ENCODE measurements around the gene PLEKHG7. TPM values are rescaled to one million over a fixed set of nuclear protein-coding genes. Genes with fewer than 3 reads are reported as not detected.
"Not testable (repeated sequence)": the region's sequence is repeated elsewhere in the genome, so short reads cannot be mapped to it uniquely, and the experiment has no call there.

The PLEKHG7 gene, protein sequence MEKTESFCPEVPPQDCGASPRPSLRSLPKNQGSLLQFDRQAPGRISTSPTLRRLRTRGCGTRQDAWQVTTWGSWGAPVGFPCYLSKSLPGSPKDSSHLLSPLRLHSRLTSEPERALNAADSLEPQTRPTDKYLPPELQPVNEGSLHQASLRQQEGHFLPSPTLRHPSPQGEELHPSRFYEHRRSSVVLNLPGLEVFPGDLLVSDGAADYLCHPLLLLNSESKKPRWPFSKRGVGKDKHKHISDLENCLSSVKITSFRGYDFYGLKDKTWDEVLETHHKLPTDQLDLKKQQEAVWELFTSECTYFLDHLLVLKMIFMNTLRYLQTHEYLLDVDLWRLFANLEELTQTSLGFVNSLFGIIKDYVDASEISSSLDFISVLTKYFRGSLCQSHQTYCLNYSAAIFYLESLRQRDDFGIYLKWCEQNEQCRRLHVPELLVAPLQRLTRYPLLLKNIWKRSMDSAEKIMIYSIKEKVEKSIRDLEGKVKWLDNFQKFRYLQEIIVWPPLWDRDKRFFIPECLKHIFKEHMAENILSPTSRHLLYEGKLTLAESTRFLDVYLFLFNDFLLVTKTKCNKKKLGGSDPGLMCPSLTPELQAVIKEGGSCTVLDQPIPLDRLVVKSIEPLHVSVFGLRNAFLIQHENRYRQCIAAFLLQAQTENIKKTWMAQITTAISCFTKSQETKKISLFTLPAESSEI
- total RNA-seq: not detected
- long read RNA-seq: 0 reads

DNA sequence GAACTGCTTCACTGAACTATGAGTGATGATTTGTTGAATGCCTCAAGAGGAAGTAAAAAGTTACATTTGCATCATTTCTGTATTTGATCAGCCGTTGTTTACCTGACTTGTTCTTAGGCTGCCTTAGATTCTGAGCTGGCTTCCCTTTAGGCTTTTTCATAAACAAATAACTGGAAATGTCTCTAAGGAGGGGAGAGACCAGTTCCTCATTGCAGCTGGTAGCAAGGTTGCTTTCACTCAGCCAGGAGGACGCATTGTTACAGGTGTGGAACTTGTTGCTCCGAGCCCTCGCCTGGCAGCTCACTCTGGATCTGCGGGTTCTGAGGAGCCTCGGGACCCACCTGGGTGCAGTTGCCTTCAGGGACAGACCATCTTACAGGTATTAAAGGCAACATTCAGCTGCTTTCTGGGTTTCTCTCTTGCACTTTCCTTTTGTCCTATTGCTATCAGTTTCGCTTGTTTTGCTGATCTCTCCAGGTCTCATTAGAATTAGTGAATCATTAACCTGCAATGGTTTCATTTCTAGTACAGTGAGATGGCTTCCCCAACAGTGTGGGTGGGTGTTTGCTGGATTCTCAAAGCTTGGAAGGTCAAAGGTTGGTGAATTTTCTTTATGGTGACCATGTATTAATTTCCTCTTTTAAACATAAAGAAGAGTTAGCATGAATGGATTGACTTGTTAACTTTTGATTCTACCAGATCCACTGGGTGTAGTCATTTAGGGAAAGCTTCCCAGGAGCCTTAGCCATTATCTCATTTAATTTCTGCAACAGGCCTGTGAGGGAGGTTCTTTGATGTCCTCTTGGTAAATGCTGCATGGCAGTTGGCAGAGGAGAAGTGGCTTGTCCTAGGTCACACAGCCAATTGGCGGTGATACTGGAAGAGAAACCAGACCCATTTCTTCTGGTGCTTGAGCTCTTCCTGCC lies at the start of gene PLEKHG7:
Gene PLEKHG7, plus strand, starts transcription at position 236 of the 926 bp plus-strand sequence. CDS start 3,643 bp downstream, outside the sequence.
- no peak for ATAC-seq
- intact Hi-C loops (cut with micrococcal nuclease): no loop called here
- no peak for DNase-seq

GRCh38 chr12:92654256-92654655 lies 48.5 kb upstream of the PLEKHG7 start:
- intact Hi-C loops (cut with micrococcal nuclease): loop anchor here (5.0 kb wide), 1 partner anchor 1272 kb away; no protein-coding TSS in a partner anchor
- ATAC-seq: not testable (repeated sequence)

DNA sequence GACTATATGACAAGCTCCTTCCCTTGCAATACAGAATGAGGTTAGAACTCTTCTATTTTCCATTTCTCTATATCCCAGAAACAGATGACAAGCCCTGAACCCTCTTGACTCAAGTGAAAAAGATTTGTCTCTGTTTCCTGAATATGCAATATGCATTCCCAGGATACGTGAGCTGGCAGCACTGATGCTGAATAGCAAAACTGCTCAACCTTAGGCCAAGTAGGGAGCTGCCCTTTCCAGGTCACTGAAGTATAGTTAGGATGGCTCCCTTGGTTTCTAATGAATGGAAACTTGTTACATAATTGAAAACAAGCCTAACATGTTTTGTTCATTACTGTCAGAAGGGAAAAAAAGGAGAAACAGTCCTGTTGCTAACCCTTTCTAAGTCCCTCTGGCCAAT lies 47.9 kb upstream of the PLEKHG7 start:
- intact Hi-C loops (cut with micrococcal nuclease): loop anchor here (5.0 kb wide), 1 partner anchor 1273 kb away; no protein-coding TSS in a partner anchor
- DNase-seq (no peak), ATAC-seq (no peak)

More at GRCh38 chr12:92654256-92654655, 48.5 kb upstream of the PLEKHG7 start:
- not testable (repeated sequence) for DNase-seq

- intact Hi-C loops (cut with micrococcal nuclease): no loop called here
Measured at GRCh38 chr12:92656911-92657310, 45.9 kb upstream of the PLEKHG7 start.

DNA sequence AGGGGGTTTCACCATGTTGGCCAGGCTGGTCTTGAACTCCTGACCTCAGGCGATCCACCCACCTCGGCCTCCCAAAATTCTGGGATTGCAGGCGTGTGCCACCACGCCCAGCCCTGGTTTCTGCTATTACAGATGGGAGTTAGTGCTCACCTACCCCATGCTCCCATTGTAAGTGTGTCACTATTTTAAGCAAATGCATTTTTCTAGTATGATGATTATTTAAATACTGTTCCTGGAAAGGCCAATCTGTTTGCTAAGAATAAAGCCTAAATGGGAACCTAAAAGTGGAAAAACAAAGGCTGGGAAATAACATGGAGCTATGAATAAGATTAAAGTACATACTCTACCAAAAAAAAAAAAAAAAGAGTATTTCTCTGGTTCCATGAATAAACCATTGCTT lies 45.0 kb upstream of the PLEKHG7 start:
- no peak for DNase-seq
- intact Hi-C loops (cut with micrococcal nuclease): no loop called here
- no peak for ATAC-seq

More at GRCh38 chr12:92656911-92657310, 45.9 kb upstream of the PLEKHG7 start:
- no peak for ATAC-seq
- DNase-seq: no peak

DNA sequence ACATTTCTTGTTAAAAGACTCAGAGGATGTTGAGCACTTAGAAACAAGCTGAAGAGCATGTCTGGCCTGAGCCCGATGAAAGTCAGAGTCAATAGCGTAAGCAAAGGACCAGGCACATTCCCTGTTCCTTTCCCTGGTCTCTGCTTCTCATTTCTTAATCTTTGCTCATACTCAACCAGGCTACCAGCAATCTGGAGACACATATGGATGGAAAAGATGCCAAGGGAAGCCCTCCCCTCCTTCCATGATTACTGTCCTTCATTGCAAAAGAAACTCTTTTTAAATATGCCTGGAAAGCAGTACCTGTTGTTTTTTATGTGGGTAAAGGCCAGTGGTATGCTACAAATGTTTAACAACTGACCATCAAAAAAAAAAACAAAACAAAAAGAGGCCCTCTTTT lies 44.2 kb upstream of the PLEKHG7 start:
- intact Hi-C loops (cut with micrococcal nuclease): no loop called here
- no peak for DNase-seq
- ATAC-seq: no peak

GRCh38 chr12:92661269-92661668 lies 41.5 kb upstream of the PLEKHG7 start:
- intact Hi-C loops (cut with micrococcal nuclease): no loop called here
- no peak for ATAC-seq
- DNase-seq: no peak

GRCh38 chr12:92665496-92665895 lies 37.3 kb upstream of the PLEKHG7 start:
- intact Hi-C loops (cut with micrococcal nuclease): no loop called here
- ATAC-seq (no peak), DNase-seq (no peak)

- intact Hi-C loops (cut with micrococcal nuclease): no loop called here
- DNase-seq (no peak), ATAC-seq (no peak)
Measured at GRCh38 chr12:92668739-92669138, 34.0 kb upstream of the PLEKHG7 start.

DNA sequence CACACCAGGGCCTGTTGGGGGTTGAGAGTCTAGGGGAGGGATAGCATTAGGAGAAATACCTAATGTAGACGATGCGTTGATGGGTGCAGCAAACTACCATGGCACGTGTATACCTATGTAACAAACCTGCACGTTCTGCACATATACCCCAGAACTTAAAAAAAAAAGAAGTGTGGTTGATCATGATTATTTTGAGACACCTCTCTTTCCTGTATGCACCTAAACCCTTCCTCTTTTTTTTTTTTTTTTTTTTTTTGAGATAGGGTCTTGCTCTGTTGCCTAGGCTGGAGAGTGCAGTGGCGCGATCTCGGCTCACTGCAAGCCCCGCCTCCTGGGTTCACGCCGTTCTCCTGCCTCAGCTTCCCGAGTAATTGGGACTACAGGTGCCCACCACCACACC lies 31.3 kb upstream of the PLEKHG7 start:
- ATAC-seq; intact Hi-C loops (cut with micrococcal nuclease); DNase-seq: not testable (repeated sequence)

DNA sequence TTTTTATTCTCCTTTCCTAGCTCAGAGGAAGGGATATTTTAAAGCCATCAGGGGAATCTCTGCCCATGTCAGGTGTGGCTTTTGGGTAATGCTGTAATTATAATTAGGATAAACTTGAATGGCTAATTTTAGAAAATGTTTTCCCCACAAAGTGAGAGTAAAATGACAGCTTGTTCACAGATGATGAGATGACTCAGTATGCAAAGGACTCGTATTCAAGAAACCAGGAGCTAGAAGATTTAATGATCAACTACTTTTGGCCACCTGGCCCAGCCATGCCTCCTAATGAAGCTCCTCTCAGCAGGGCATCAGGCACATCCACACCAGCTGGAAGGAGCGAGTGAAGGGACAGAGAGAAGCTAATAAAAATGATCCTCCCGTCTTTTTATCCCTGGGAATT lies 29.0 kb upstream of the PLEKHG7 start:
- ATAC-seq (no peak), DNase-seq (no peak)
- intact Hi-C loops (cut with micrococcal nuclease): no loop called here

DNA sequence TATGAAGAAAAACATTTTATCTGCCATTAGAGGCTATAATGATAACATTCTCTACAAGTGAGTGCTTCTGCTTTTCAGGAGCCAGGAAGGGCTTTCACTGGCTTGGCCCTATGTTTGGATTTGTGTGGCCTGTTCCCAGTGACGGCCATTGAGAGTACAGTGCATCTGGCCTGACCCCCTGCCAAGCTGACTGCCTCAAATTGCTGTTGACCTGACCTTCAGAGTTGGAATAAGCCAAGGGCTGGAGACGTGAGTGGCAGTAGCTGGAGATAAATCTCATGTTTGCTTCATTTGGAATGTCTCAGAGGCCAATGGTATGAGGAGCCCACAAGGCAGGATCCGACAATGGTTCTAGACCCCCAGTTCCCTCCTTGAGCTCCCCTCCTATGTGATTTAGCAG lies 28.3 kb upstream of the PLEKHG7 start:
- ATAC-seq (peak; percentile 56), DNase-seq (no peak)
- intact Hi-C loops (cut with micrococcal nuclease): no loop called here

DNA sequence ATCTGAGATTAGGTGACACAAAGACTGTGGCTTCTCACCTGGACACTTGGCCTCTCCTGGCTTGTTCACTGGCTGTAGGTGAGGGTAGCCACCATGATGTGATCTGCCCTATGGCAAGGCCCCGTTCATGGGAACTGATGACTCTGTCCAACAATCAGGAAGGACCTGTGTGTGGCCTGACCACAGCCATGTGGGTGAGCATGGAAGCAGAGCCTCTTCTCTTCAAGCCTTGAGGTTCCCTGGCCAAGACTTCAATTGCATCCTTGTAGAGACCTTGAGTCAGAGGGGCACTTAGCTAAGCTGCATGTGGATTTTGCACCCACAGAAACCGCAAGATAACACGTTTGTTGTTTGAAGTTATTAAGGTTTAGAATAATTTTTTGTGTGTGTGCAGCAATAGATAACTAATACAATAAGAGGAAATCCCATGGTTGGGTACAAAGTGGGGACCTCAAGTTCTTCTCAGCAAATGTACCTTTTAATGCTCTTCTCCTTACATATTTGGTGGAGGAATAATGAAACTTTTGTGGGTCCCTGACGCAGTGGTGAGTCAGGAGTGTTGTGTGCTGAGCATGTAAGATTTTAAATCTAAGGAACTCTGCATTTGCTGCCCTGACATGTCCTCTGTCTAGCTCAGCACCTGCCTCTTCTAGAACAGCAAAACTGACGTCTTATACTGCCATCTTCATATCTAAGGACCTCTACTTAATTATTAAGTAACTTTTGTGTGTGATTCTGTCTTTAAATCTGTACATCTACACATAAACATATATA lies 27.5 kb upstream of the PLEKHG7 start:
- no peak for DNase-seq
- ATAC-seq: no peak
- intact Hi-C loops (cut with micrococcal nuclease): no loop called here

- no peak for ATAC-seq
- DNase-seq: no peak
Measured at GRCh38 chr12:92676710-92677109, 26.1 kb upstream of the PLEKHG7 start.

DNA sequence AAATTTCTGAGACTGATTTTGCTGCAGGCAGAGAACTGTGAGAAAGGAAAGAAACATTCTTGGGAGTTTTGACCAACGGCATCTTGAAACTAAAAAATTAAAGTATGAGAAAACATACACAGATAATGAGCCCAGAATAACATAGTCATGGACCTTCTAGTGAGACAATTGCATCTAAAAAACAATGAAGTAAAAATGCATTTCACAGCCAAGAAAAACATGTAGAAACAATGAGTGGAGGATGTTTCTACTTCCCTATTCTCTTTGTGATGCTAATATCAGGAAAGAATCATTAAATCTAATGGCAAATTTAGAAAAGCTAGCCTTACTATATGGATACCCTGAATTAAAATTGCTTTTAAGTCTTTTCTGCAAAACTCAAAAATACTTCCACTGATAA lies 12.2 kb upstream of the PLEKHG7 start:
- DNase-seq: no peak
- no peak for ATAC-seq
- intact Hi-C loops (cut with micrococcal nuclease): no loop called here

More at GRCh38 chr12:92676710-92677109, 26.1 kb upstream of the PLEKHG7 start:
- intact Hi-C loops (cut with micrococcal nuclease): no loop called here

DNA sequence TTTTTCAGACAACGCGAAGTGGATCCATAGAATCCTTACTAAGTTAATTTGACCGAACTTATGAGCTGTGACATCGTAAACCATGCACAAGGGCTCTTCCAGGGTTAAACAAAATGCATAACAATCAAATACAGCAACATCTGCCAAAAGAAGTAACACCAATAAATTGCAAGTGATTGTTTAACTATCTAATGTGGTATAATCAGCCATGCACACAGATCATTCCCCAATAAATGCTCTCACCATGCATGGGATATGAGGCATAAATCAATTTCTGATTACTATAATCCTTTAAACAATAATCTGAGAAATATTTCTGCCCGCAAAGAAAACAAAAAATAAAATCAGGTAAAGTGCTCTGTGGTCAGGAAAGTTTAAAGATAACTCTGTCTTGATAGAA lies 7.7 kb upstream of the PLEKHG7 start:
- ATAC-seq: no peak
- intact Hi-C loops (cut with micrococcal nuclease): no loop called here
- no peak for DNase-seq

DNA sequence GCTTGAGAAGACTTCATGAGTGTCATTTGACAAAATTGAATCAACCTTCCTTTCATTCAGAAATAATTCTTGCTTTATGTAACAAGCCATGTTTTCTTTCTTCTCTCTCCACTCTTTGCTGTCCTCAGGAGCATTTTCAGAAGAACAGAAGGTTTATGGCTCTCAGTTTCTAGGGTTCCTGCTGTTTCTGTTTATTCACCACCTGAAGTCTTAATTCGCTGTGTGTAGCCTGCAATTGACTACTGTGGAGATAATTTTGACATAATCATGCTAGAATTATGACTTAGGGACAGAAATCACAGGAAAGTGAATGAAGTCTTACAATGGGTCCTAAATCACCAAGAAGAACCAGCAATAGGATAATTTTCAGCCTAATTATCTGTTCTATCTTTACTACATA lies 7.2 kb upstream of the PLEKHG7 start:
- no peak for ATAC-seq
- DNase-seq: no peak
- intact Hi-C loops (cut with micrococcal nuclease): no loop called here

DNA sequence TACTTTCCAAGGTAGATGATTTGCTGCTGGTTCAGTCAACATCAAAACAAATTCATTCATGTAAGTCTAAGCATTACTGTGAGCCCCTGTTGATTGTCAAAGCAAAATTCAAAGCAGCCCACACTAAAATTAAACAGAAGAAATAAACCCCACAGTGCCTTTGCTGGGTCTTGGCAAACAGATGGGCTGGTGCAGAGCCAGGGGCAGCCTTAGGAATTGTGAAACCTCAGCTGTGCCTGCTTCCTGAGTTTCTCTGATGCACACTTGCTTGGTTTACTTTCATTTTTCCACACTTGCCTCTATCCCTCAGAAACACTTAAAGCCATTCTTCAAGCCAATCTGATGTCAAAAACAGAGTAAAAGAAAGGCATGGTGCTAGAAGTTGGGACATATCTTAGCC lies 6.6 kb upstream of the PLEKHG7 start:
- DNase-seq: peak; percentile 58
- intact Hi-C loops (cut with micrococcal nuclease): no loop called here
- peak; percentile 73 for ATAC-seq

DNA sequence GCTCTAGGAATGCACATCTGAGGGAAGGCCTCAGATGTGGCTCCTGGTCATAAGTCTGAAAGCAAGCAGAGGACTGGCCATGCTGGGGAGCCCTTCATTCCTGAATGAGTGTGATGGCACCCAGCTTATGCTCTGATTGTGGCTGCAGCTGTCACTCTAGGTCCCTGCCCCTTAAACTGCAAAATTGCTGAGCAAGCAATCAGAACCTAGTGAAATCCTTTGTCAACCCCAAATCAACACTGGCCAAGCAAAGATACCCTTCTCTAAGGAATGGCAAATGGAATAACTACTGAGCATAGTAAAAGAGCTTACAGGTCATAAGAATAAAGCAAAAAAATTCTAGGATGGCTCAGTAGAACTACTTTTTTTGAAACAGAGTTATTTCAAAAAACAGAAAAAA lies 4.3 kb upstream of the PLEKHG7 start:
- no peak for ATAC-seq
- DNase-seq: no peak
- intact Hi-C loops (cut with micrococcal nuclease): no loop called here
